Fibroblast of mammary gland (primary cell): ENCODE results near the gene GRIP1.
A peak's percentile ranks its signal among the peaks of the same experiment; 100 is the strongest.

ENCODE experiments used
- DNase-seq: peaks from one replicate; pipeline ENCODE4 v3.0.0-alpha.2; 2010; ENCODE audit warnings: low read depth
- H3K4me3 ChIP-seq: 2 replicates; pipeline ENCODE4 v1.5.1; 2011; ENCODE audit warnings: low read depth, mild to moderate bottlenecking, low read length, moderate library complexity; ENCODE audit not compliant: control insufficient read depth
- CTCF ChIP-seq: conservative IDR thresholded peaks from 2 replicates; pipeline ENCODE4 v1.5.1; 2011; ENCODE audit warnings: low read depth, low read length, inconsistent platforms; ENCODE audit not compliant: control insufficient read depth, insufficient read depth

GRIP1 gene

GRCh38 chr12:66301944-66302826 is 376.7 kb downstream of the GRIP1 start, which contains the start of gene HELB:
Gene HELB, plus strand, starts transcription at chr12:66302493. Its CDS starts 111 bp downstream, at chr12:66302604.
- H3K4me3 ChIP-seq = peak within 1 kb of the TSS; percentile 79
- TF ChIP-seq CTCF = no peak

DNA sequence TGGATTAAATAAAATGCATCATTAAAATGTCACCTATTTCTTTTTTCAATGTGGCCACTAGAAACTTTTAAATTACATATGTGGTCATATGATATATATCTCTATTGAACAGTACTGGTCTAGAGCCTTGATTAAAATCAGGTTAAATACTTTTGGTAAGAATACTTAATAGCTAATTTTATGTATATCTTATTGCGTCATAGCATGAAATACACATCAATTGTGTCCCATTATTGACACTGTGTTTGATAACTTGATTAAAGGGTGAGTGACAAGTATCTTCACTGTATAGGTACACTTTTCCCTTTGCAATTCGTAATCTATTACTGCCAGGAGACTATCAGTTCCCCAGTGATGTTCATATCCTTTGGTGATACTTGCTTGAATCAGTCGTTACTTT is 381.0 kb downstream of the GRIP1 start:
- DNase-seq = no peak
- TF ChIP-seq CTCF = no peak
- H3K4me3 ChIP-seq = no peak overlapping the region

More at GRCh38 chr12:66301944-66302826, 376.7 kb downstream of the GRIP1 start, which contains the start of gene HELB:
- peak; percentile 94 for DNase-seq
